ENCODE results near the gene ST6GALNAC4.
A peak's percentile ranks its signal among the peaks of the same experiment; 100 is the strongest.

ST6GALNAC4 gene

DNA sequence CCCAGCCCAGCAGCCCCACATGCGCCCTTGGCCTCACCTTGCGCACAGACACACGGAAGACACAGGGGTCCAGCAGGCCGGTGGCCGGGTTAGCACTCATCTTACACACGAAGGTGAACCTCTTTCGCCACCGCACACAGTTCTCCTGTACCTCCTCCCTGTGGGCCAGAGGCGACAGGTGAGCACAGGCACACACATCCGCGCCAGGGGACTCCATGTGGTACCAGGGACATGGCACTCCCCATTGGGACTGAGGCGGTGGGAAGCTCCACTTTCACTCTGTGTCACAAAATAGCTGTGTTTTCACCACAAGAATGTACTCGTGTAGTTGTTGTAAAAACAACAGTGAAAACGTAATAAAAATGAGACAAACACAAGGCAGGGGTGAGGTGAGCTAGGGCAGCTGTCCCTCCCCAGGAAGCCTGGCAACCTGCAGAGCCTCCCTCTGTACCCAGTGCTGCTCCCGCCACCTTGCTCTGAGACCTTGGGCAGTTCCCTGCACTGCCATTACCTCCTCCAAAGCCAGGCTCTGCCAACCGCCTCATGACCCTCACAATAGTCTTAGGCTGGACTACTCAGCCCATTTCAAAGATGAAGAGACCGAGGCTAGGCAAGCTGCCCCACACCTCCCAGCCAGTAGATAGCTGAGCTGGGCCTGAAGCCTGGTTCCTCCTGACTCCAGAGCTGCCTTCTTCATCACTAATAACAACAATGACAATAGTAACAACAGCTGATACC is 37.1 kb upstream of the ST6GALNAC4 start:
- H3K9me3 Mint-ChIP-seq = no peaks in the 10 kb centered on the region
- H3K4me1 Mint-ChIP-seq (ENCODE audit: low read depth) = peaks cover 56% of the 10 kb centered on the region
- peaks cover 43% of the 10 kb centered on the region for H3K36me3 Mint-ChIP-seq (ENCODE audit: low read depth)
- H3K4me3 Mint-ChIP-seq = peak overlapping the region; percentile 40
- no peaks in the 10 kb centered on the region for H3K27me3 Mint-ChIP-seq (ENCODE audit: low read depth)
- DNase-seq (ENCODE audit: low spot score) = no peak
- peak overlapping the region; percentile 68 for H3K27ac Mint-ChIP-seq

DNA sequence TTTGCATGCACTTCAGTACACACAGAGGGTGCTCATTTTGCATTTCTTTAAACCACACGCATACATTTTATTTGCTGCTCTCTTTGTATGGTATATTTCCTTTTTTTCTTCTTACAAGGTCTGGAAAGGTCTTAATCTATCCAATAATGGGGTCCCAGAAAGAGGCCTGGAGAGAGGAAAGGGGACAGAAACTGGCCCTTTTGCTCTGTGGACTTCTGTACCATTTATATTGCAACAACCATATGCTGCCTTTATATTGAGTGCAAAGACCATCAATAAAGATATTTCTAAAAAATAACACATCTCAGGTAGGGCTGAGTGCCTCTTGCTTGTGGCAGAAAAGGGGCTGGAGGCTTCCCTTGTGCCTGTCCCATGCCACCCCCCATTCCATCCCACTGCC is 36.3 kb upstream of the ST6GALNAC4 start:
- Mint-ChIP-seq H3K4me1 (ENCODE audit: low read depth) (peaks cover 53% of the 10 kb centered on the region), H3K36me3 (ENCODE audit: low read depth) (peaks cover 43% of the 10 kb centered on the region), H3K27ac (no peak overlapping the region), H3K9me3 (no peaks in the 10 kb centered on the region), H3K4me3 (no peak overlapping the region), H3K27me3 (ENCODE audit: low read depth) (no peaks in the 10 kb centered on the region)
- no peak for DNase-seq (ENCODE audit: low spot score)

GRCh38 chr9:127950513-127951289 is 33.9 kb upstream of the ST6GALNAC4 start:
- peak overlapping the region; percentile 34 for H3K27ac Mint-ChIP-seq
- DNase-seq (ENCODE audit: low spot score) = no peak
- peaks cover 44% of the 10 kb centered on the region for H3K36me3 Mint-ChIP-seq (ENCODE audit: low read depth)
- peak overlapping the region; percentile 12 for H3K4me3 Mint-ChIP-seq
- no peaks in the 10 kb centered on the region for H3K9me3 Mint-ChIP-seq
- no peaks in the 10 kb centered on the region for H3K27me3 Mint-ChIP-seq (ENCODE audit: low read depth)
- peaks cover 42% of the 10 kb centered on the region for H3K4me1 Mint-ChIP-seq (ENCODE audit: low read depth)

DNA sequence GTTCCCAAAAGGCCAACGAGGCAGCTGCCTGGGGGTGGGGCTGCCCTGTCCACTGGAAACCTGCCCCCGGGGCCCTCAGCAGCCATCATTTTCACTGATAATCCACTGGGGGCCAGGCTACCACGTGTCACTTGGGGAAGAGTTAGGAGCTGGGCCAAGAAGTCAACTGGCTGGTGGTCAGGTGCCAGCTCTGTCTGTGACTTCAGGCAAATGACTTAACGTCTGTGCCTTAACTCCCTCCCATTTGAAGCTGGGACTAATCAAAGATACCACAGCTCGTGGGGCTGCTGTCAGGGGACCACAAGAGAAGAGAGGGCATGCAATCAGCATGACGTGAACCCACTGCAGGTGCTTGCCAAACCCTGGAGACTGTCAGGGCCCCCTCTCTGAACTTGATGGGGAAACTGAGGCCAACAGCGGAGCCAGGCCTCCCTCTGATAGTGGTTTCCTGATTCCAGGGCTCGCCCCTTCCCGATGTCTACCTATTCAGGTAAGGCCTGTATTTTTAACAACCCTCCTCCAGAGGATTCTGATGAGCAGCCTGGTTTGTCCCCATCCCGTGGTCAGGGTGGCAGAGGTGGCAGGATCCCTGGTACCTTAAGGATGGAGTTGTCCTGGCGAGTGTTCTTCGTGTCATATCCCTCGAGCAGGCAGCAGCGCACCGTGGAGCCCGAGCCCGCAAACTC is 33.1 kb upstream of the ST6GALNAC4 start:
- Mint-ChIP-seq H3K4me1 (ENCODE audit: low read depth) (peaks cover 38% of the 10 kb centered on the region), H3K27ac (no peak overlapping the region), H3K27me3 (ENCODE audit: low read depth) (no peaks in the 10 kb centered on the region), H3K4me3 (peak overlapping the region; percentile 12), H3K9me3 (no peaks in the 10 kb centered on the region), H3K36me3 (ENCODE audit: low read depth) (peaks cover 45% of the 10 kb centered on the region)
- DNase-seq (ENCODE audit: low spot score) = no peak

GRCh38 chr9:127947841-127948710 is 31.2 kb upstream of the ST6GALNAC4 start:
- Mint-ChIP-seq H3K36me3 (ENCODE audit: low read depth) (peaks cover 53% of the 10 kb centered on the region), H3K4me3 (no peak overlapping the region), H3K27me3 (ENCODE audit: low read depth) (no peaks in the 10 kb centered on the region), H3K27ac (peak overlapping the region; percentile 26), H3K9me3 (no peaks in the 10 kb centered on the region), H3K4me1 (ENCODE audit: low read depth) (peaks cover 34% of the 10 kb centered on the region)
- DNase-seq (ENCODE audit: low spot score) = no peak

- Mint-ChIP-seq H3K27me3 (ENCODE audit: low read depth) (no peaks in the 10 kb centered on the region), H3K9me3 (no peaks in the 10 kb centered on the region), H3K4me1 (ENCODE audit: low read depth) (peaks cover 33% of the 10 kb centered on the region), H3K27ac (no peak overlapping the region), H3K4me3 (no peak overlapping the region), H3K36me3 (ENCODE audit: low read depth) (peaks cover 64% of the 10 kb centered on the region)
- no peak for DNase-seq (ENCODE audit: low spot score)
Observed at GRCh38 chr9:127946728-127947127, 29.9 kb upstream of the ST6GALNAC4 start.

DNA sequence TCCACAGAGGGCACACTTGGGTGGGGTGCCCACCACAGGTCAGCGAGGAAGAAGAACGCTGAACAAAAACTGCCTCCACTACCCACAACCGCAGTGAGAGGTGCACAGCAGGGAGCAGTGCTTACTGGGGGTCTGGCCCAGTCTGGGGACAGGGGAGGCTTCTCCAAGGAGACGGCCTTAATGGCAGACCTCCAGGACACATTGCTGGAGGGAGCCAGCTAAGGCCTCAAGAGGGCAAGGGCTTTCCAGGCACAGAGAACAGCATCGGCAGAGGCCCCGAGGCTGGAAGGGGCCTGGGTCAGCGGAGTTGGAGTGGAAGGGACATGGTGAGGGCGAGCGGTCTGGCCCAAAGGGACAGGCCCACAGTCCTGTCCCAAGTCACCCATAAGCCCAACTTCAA is 29.1 kb upstream of the ST6GALNAC4 start:
- H3K27ac Mint-ChIP-seq = no peak overlapping the region
- peaks cover 29% of the 10 kb centered on the region for H3K4me1 Mint-ChIP-seq (ENCODE audit: low read depth)
- H3K4me3 Mint-ChIP-seq = no peak overlapping the region
- DNase-seq (ENCODE audit: low spot score) = no peak
- no peaks in the 10 kb centered on the region for H3K27me3 Mint-ChIP-seq (ENCODE audit: low read depth)
- H3K9me3 Mint-ChIP-seq = no peaks in the 10 kb centered on the region
- peaks cover 68% of the 10 kb centered on the region for H3K36me3 Mint-ChIP-seq (ENCODE audit: low read depth)

DNA sequence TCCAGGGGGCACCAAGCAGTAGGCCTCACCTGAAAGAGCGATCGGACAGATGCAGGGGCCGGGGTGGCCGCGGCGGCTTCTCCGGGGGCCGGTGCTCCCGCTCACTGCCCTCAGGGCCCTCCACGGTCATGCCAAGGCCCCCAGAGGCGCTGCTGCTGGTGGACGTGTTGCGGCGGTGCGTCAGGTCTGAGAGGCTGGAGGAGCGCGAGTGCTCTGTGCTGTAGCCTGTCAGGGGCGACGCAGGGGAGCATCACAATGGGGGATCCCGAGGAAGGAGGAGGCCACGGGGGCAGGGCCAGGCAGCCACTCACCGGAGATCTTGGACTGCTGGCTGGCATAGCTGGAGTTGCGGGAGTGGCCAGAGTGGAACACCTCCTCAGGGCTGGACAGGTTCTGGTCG is 28.5 kb upstream of the ST6GALNAC4 start:
- Mint-ChIP-seq H3K9me3 (no peaks in the 10 kb centered on the region), H3K36me3 (ENCODE audit: low read depth) (peaks cover 72% of the 10 kb centered on the region), H3K4me1 (ENCODE audit: low read depth) (peaks cover 27% of the 10 kb centered on the region), H3K4me3 (no peak overlapping the region), H3K27me3 (ENCODE audit: low read depth) (no peaks in the 10 kb centered on the region), H3K27ac (no peak overlapping the region)
- DNase-seq (ENCODE audit: low spot score) = no peak

- no peak for DNase-seq (ENCODE audit: low spot score)
- peak overlapping the region; percentile 21 for H3K27ac Mint-ChIP-seq
- peaks cover 23% of the 10 kb centered on the region for H3K4me1 Mint-ChIP-seq (ENCODE audit: low read depth)
- H3K9me3 Mint-ChIP-seq = no peaks in the 10 kb centered on the region
- H3K4me3 Mint-ChIP-seq = no peak overlapping the region
- no peaks in the 10 kb centered on the region for H3K27me3 Mint-ChIP-seq (ENCODE audit: low read depth)
- peaks cover 74% of the 10 kb centered on the region for H3K36me3 Mint-ChIP-seq (ENCODE audit: low read depth)
Observed at GRCh38 chr9:127944586-127945218, 27.9 kb upstream of the ST6GALNAC4 start.

DNA sequence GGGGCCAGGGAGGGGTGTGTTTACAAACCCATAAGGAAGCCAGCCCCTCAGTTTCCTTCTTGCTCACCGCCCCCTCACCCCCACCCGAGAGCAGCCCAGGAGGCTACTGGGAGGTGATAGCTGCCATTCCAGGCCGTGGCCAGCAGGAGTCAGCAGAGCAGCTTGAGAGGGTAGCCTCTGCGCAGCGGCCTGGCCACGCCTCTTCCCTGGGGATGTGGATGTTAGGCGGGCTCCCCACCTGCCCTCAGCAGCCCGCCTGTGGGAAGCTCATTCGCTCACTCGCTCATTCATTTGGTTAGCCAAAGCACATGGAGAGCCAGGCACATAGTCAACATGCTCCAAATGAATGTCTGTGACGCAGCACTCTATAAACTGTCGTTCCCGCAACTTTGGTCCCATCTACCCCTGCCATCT is 26.9 kb upstream of the ST6GALNAC4 start:
- H3K4me3 Mint-ChIP-seq = no peak overlapping the region
- peaks cover 75% of the 10 kb centered on the region for H3K36me3 Mint-ChIP-seq (ENCODE audit: low read depth)
- DNase-seq (ENCODE audit: low spot score) = peak; percentile 71
- no peaks in the 10 kb centered on the region for H3K27me3 Mint-ChIP-seq (ENCODE audit: low read depth)
- peak overlapping the region; percentile 62 for H3K27ac Mint-ChIP-seq
- H3K9me3 Mint-ChIP-seq = no peaks in the 10 kb centered on the region
- H3K4me1 Mint-ChIP-seq (ENCODE audit: low read depth) = peaks cover 20% of the 10 kb centered on the region

- Mint-ChIP-seq H3K36me3 (ENCODE audit: low read depth) (peaks cover 75% of the 10 kb centered on the region), H3K27me3 (ENCODE audit: low read depth) (no peaks in the 10 kb centered on the region), H3K27ac (peak overlapping the region; percentile 66), H3K4me1 (ENCODE audit: low read depth) (peaks cover 21% of the 10 kb centered on the region), H3K9me3 (no peaks in the 10 kb centered on the region), H3K4me3 (no peak overlapping the region)
- no peak for DNase-seq (ENCODE audit: low spot score)
Observed at GRCh38 chr9:127943011-127943662, 26.3 kb upstream of the ST6GALNAC4 start.

- H3K27me3 Mint-ChIP-seq (ENCODE audit: low read depth) = peaks cover 4% of the 10 kb centered on the region
- peak overlapping the region; percentile 66 for H3K27ac Mint-ChIP-seq
- H3K4me1 Mint-ChIP-seq (ENCODE audit: low read depth) = peaks cover 23% of the 10 kb centered on the region
- DNase-seq (ENCODE audit: low spot score) = no peak
- no peaks in the 10 kb centered on the region for H3K9me3 Mint-ChIP-seq
- peaks cover 73% of the 10 kb centered on the region for H3K36me3 Mint-ChIP-seq (ENCODE audit: low read depth)
- no peak overlapping the region for H3K4me3 Mint-ChIP-seq
Observed at GRCh38 chr9:127942216-127943010, 25.6 kb upstream of the ST6GALNAC4 start.
